Ishikawa (cell line): ENCODE data around the gene SMAD7.

Experiments used
- CEBPB ChIP-seq: IDR thresholded peaks from 2 replicates; pipeline ENCODE4 v1.6.1; 2012
- CREB1 ChIP-seq: IDR thresholded peaks from 2 replicates; pipeline ENCODE4 v1.6.1; 2012; ENCODE audit warnings: low read depth
- EGR1 ChIP-seq: IDR thresholded peaks from 2 replicates; pipeline ENCODE4 v1.6.1; 2012
- EP300 ChIP-seq: IDR thresholded peaks from 2 replicates; pipeline ENCODE4 v1.6.1; 2012; ENCODE audit warnings: borderline replicate concordance
- FOXM1 ChIP-seq: IDR thresholded peaks from 2 replicates; pipeline ENCODE4 v1.6.1; 2012; ENCODE audit warnings: low read depth, borderline replicate concordance
- NFIC ChIP-seq: IDR thresholded peaks from 2 replicates; pipeline ENCODE4 v1.6.1; 2012
- RAD21 ChIP-seq: IDR thresholded peaks from 2 replicates; pipeline ENCODE4 v1.6.1; 2012; ENCODE audit warnings: low read depth
- TAF1 ChIP-seq: IDR thresholded peaks from 2 replicates; pipeline ENCODE4 v1.6.1; 2012; ENCODE audit warnings: low read depth, mild to moderate bottlenecking
- TCF12 ChIP-seq: IDR thresholded peaks from 2 replicates; pipeline ENCODE4 v1.6.1; 2012; ENCODE audit warnings: low read depth
- TEAD4 ChIP-seq: IDR thresholded peaks from 2 replicates; pipeline ENCODE4 v1.6.1; 2012
- YY1 ChIP-seq: IDR thresholded peaks from 2 replicates; pipeline ENCODE4 v1.6.1; 2012; ENCODE audit warnings: low read depth
- ZBTB7A ChIP-seq: IDR thresholded peaks from 2 replicates; pipeline ENCODE4 v1.6.1; 2012; ENCODE audit warnings: low read depth
- TF ChIP-seq, protein P1 (sequence below): IDR thresholded peaks from 2 replicates; pipeline ENCODE4 v1.6.1; 2012; ENCODE audit warnings: low read depth, mild to moderate bottlenecking
- TF ChIP-seq, protein P2 (sequence below): IDR thresholded peaks from 2 replicates; pipeline ENCODE4 v1.6.1; 2012

Gene SMAD7

DNA sequence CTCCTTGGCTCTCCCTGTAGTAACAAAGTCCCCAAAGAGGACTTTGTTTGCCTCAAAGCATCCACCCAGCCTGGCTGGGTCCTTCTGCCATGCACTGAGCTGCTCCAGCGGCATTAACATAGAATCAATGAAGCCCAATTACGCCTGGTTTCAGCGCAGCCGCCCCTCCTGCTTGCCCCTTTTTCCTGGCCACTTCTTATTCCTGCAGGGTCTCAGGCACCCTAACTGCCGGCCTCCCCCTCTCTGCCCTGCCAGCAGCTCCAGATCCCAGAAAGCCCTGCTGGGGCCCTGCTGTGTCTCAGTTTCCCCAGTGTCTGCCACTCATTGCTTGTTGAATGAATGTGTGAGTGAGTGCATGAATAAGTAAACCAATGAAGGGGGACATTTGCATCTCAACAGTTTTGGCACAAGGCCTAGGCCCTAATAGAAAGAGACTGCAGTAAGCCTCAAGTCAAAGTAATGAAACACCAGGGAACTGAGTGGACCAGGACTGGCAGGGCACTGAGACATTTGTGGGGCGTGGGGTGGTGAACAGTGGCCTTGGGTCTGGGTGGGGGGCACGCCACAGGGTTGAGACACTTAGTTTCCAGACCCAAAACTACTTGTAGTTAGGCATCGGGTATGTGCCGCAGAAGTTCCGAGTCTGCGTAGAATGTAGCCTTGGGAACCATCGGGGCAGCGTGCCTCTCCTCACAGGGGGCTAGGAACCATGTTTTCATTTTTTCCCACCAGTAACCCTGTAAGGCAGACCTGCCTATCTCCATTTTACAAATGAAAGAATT, 60.6 kb downstream of the SMAD7 start:
- TF ChIP-seq TAF1: no peak
- TF ChIP-seq EP300: no peak

DNA sequence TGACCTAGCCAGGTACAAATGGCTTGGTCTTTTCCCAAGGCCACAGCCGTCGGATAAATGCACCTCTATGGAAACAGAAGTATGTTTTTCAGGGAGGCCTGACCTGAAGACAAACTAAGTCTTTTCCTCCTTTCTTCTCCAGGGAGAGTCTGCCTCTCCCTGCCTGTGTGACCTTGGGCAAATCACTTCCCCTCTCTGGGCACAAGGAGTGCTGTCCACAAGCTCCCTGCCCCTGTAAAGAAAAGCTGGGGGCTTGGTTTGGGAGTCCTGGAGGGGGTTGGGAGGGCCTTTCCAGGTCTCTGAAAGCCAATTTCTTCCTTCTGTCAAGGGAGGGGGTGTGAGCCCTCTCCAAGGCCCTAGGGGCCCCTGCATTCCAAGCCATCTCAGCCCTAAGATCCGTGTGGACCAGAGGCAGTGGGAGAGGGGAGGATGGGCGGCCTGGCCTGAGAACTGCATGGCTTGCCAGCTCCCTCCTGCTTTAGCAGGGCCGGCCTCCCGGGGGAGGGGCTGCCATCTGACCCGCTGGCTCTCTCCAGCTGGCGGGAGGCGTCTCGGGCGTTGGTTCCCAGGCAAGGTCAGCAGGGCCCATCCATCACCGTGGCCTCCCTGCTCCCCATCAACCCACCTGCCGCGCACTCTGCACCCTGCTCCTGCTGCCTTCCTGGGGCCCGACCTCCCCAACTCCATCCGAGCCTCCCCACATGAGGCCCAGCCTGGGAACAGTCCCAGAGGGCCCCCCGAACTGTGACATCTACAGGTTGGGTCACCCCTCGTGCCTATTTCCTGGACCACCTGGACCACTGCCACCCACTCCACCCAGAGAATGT, 61.4 kb downstream of the SMAD7 start:
- TF ChIP-seq TEAD4: no peak
- peak; percentile 50 for TF ChIP-seq NFIC
- peak; percentile 52 for TF ChIP-seq EP300

DNA sequence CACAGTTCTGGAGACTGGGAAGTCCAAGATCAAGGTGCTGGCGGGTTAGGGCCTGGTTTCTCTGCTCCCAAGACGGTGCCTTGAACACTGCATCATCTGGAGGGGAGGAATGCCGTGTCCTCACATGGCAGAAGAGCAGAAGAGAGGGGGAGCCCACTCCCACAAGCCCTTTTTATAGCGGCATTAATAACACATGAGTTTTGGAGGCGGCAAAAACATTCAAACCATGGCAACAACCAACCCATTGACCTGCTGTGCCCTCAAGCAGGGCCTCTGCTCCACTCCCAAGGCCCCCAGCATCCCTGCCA, 62.0 kb downstream of the SMAD7 start:
- TF ChIP-seq EGR1: no peak
- TF ChIP-seq CEBPB: no peak
- TF ChIP-seq, protein P1, sequence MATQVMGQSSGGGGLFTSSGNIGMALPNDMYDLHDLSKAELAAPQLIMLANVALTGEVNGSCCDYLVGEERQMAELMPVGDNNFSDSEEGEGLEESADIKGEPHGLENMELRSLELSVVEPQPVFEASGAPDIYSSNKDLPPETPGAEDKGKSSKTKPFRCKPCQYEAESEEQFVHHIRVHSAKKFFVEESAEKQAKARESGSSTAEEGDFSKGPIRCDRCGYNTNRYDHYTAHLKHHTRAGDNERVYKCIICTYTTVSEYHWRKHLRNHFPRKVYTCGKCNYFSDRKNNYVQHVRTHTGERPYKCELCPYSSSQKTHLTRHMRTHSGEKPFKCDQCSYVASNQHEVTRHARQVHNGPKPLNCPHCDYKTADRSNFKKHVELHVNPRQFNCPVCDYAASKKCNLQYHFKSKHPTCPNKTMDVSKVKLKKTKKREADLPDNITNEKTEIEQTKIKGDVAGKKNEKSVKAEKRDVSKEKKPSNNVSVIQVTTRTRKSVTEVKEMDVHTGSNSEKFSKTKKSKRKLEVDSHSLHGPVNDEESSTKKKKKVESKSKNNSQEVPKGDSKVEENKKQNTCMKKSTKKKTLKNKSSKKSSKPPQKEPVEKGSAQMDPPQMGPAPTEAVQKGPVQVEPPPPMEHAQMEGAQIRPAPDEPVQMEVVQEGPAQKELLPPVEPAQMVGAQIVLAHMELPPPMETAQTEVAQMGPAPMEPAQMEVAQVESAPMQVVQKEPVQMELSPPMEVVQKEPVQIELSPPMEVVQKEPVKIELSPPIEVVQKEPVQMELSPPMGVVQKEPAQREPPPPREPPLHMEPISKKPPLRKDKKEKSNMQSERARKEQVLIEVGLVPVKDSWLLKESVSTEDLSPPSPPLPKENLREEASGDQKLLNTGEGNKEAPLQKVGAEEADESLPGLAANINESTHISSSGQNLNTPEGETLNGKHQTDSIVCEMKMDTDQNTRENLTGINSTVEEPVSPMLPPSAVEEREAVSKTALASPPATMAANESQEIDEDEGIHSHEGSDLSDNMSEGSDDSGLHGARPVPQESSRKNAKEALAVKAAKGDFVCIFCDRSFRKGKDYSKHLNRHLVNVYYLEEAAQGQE: no peak

DNA sequence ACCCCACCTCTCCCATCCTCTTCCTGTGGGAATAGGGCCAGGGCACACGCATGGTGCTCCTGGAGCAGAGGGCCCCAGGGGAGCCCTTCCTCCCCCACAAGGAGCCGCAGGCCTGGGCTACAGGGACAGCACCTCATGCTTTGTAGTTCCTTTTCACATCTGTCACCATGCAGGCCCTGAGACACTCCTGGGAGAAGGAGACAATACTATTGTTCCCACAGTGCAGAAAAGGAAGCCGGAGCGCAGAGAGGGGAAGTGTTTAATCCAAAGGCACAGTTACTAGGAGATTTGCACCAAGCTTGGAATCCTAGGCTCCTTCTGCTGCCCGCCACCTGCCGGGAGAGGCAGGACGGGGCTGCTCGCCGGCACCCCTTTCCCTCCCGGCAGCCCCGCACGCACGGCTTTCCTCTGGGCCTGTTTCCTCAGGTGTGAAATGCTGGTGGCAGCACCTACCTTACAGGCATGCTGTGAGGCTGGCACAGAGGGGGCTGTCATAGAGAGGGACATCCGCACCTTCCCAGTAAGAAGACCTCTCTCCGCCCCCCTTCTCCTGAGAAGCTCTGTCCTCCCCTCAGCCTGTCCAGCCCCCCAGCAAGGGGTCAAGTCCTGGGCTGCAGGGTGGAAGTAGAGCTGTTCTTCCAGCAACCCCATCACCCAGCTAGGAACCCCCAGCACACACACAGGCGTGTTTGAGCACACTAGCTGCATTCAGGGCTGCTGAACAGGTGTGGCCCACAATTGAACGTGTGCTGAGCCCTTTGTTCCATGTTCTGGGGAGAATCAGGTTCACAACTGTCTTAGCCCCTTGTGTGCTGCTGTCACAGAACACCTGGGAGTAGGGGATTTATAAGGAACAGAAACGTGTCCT, 62.6 kb downstream of the SMAD7 start:
- TF ChIP-seq EP300 (no peak), CEBPB (no peak), RAD21 (no peak), TEAD4 (no peak), TAF1 (no peak), YY1 (no peak), NFIC (no peak), FOXM1 (no peak)
- TF ChIP-seq, protein P2, sequence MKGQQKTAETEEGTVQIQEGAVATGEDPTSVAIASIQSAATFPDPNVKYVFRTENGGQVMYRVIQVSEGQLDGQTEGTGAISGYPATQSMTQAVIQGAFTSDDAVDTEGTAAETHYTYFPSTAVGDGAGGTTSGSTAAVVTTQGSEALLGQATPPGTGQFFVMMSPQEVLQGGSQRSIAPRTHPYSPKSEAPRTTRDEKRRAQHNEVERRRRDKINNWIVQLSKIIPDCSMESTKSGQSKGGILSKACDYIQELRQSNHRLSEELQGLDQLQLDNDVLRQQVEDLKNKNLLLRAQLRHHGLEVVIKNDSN: no peak

DNA sequence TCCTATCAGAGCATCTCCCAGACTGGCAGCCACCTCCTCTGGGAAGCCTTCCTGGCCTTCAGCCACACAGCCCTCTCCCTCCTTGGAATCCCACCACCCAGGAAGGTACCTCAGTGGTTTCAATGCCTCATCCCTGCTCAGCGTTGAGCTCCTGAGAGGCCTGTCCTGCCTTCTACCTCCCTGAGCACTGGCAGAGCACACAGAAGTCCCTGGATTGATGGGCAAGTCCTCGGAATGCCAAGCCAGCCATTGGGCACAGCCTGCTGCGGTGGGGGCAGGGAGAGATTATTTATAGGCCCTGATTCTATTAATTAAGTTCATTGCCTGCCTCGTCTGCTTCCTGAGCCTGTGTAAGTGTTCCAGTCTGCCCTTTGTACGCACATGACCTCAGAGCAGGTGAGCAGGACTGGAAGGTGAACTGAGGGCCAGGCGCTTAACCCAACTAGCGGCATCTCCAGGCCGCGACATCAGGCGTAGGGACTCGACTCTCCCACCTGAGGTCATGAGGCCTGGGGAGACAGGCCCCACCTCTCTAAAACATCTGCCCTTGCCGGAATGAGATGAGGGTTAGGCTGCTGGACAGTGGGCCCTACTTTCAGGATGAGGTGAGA, 63.4 kb downstream of the SMAD7 start:
- TF ChIP-seq ZBTB7A (no peak), EP300 (no peak), FOXM1 (no peak), CEBPB (no peak), EGR1 (no peak), RAD21 (no peak), CREB1 (no peak), YY1 (no peak), TAF1 (no peak), TCF12 (no peak), NFIC (no peak), TEAD4 (no peak)
- TF ChIP-seq, protein P2: no peak
- TF ChIP-seq, protein P1: no peak
